HG03159 (cell line): ENCODE results near the gene DIMT1.

ENCODE experiments used
- ATAC-seq: cut with Tn5 transposase; IDR thresholded peaks from one replicate; pipeline ENCODE4 v1.9.1; 2021; ENCODE audit warnings: mild to moderate bottlenecking, moderate library complexity; ENCODE audit not compliant: unreplicated experiment

Gene DIMT1

GRCh38 chr5:62403411-62404250 lies at the start of gene DIMT1:
TSS of gene DIMT1 (minus strand) at chr5:62403905. CDS start at chr5:62403772, 133 bp downstream.
- peak; percentile 97 for ATAC-seq

GRCh38 chr5:62450259-62450658 lies 46.6 kb upstream of the DIMT1 start:
- ATAC-seq = no peak

GRCh38 chr5:62448528-62448927 lies 44.8 kb upstream of the DIMT1 start:
- no peak for ATAC-seq

GRCh38 chr5:62432621-62433064 lies 28.9 kb upstream of the DIMT1 start:
- no peak for ATAC-seq

- ATAC-seq = no peak
Observed at GRCh38 chr5:62431735-62432620, 28.3 kb upstream of the DIMT1 start.

- ATAC-seq = no peak
Observed at GRCh38 chr5:62424763-62425162, 21.1 kb upstream of the DIMT1 start.

- ATAC-seq = no peak
Observed at GRCh38 chr5:62421414-62421813, 17.7 kb upstream of the DIMT1 start.

GRCh38 chr5:62419609-62420008 lies 15.9 kb upstream of the DIMT1 start:
- no peak for ATAC-seq

- ATAC-seq = no peak
Observed at GRCh38 chr5:62418462-62419076, 14.9 kb upstream of the DIMT1 start.

GRCh38 chr5:62413711-62414110 lies 10.0 kb upstream of the DIMT1 start:
- ATAC-seq = no peak

- peak; percentile 92 for ATAC-seq
Observed at GRCh38 chr5:62412549-62413329, 9.0 kb upstream of the DIMT1 start, which contains the start of gene IPO11. TSS of gene IPO11 (plus strand) at chr5:62412763. CDS start at chr5:62437280, 24,517 bp downstream.

GRCh38 chr5:62395210-62395950 lies 8.3 kb downstream of the DIMT1 start:
- no peak for ATAC-seq

- ATAC-seq = no peak
Observed at GRCh38 chr5:62386824-62387223, 16.9 kb downstream of the DIMT1 start.

GRCh38 chr5:62385816-62386400 lies 17.8 kb downstream of the DIMT1 start:
- ATAC-seq = no peak

- no peak for ATAC-seq
Observed at GRCh38 chr5:62385131-62385530, 18.6 kb downstream of the DIMT1 start.

GRCh38 chr5:62376064-62376463 lies 27.6 kb downstream of the DIMT1 start:
- ATAC-seq = no peak

- ATAC-seq = no peak
Observed at GRCh38 chr5:62375627-62376026, 28.1 kb downstream of the DIMT1 start.

GRCh38 chr5:62374090-62374489 lies 29.6 kb downstream of the DIMT1 start:
- no peak for ATAC-seq

- ATAC-seq = no peak
Observed at GRCh38 chr5:62373382-62373781, 30.3 kb downstream of the DIMT1 start.
